ENCODE measurements around the gene OPHN1.

- TF ChIP-seq EZH2 (IDR thresholded peaks at IDR 0.05) (no peak), POLR2AphosphoS5 (IDR thresholded peaks at IDR 0.05; ENCODE audit: borderline replicate concordance, low read depth, low read length) (no peak), FOXP2 (optimal IDR thresholded peaks at IDR 0.05; ENCODE audit: control extremely low read depth, extremely low read length, insufficient read depth) (no peak)
These were observed 159.4 kb downstream of the OPHN1 start for GRCh38 chrX:68273887-68274286.
